ENCODE results near the gene PKN1. TPM values are rescaled to one million over a fixed set of nuclear protein-coding genes. Genes with fewer than 3 reads are reported as not detected.
"Not testable (repeated sequence)": the region's sequence is repeated elsewhere in the genome, so short reads cannot be mapped to it uniquely, and the experiment has no call there.

The PKN1 gene
- total and polyA plus RNA-seq, 2 of the 4 experiments (the other 2 are of a cell fraction): 39.1 to 41.4 TPM

GRCh38 chr19:14396730-14397129, 36.4 kb upstream of the PKN1 start:
- H2BK15ac ChIP-seq (ENCODE audit: low read depth, low read length); H4K8ac ChIP-seq (ENCODE audit: low read depth in 2 of 2, low read length in 2 of 2); dilution Hi-C loops (cut with HindIII; ENCODE audit: low sequenced_read_pairs, unreplicated experiment); CTCF ChIA-PET; POLR2A ChIA-PET (ENCODE audit: unreplicated experiment); H3K23ac ChIP-seq (ENCODE audit: low read depth, low read length); H3K27me3 ChIP-seq (ENCODE audit: control insufficient read depth, insufficient read depth, low read length); ATAC-seq (ENCODE audit: low read depth); H3K14ac ChIP-seq (replicated peaks; ENCODE audit: low read depth, low read length); in situ Hi-C loops (cut with MboI; ENCODE audit: low sequenced_read_pairs); H4K20me1 ChIP-seq (ENCODE audit: insufficient read depth, low read length); H3K27ac ChIP-seq (ENCODE audit: insufficient read depth, low read length); H4K91ac ChIP-seq (ENCODE audit: insufficient read depth, low read depth, low read length); H2AFZ ChIP-seq (replicated peaks; ENCODE audit: low read length, poor library complexity); H3K18ac ChIP-seq (ENCODE audit: low read depth, low read length); H3K4me3 ChIP-seq (ENCODE audit: insufficient read depth, low read depth, low read length); H3K4me1 ChIP-seq (ENCODE audit: control insufficient read depth, insufficient read depth, low read length); H3K4me2 ChIP-seq (ENCODE audit: low read depth, low read length); intact Hi-C loops (cut with micrococcal nuclease); H3K79me1 ChIP-seq (ENCODE audit: low read depth in 1 of 2, low read length in 2 of 2); H2AK9ac ChIP-seq (replicated peaks; ENCODE audit: low read depth, low read length, poor library complexity); BruUV-seq (replicated peaks); H4K5ac ChIP-seq (ENCODE audit: low read depth, low read length); H2AK5ac ChIP-seq (ENCODE audit: low read depth, low read length); DNase-seq; H2BK120ac ChIP-seq (ENCODE audit: low read depth, low read length); H3K9me3 ChIP-seq (ENCODE audit: control insufficient read depth, insufficient read depth, low read length); H2BK5ac ChIP-seq (ENCODE audit: low read depth, low read length, poor library complexity, severe bottlenecking); H3K56ac ChIP-seq (ENCODE audit: extremely low read depth, insufficient read depth, low read length); H3K9ac ChIP-seq (ENCODE audit: low read depth, low read length); H3K9me1 ChIP-seq (ENCODE audit: insufficient read depth, low read length); H3K4ac ChIP-seq (ENCODE audit: low read depth, low read length); H2BK20ac ChIP-seq (ENCODE audit: low read depth, low read length): not testable (repeated sequence)
- H3K36me3 ChIP-seq (ENCODE audit: control insufficient read depth, insufficient read depth, low read length): peaks cover 12% of the 10 kb centered on the region
- no CpG with 5 or more reads among the region's 3 CpGs for WGBS, 2 experiments (ENCODE audit: extremely low coverage in 2 of 2, insufficient read length in 1 of 2)

GRCh38 chr19:14397168-14397567, 35.9 kb upstream of the PKN1 start:
- DNase-seq; H3K23ac ChIP-seq (ENCODE audit: low read depth, low read length); H3K14ac ChIP-seq (replicated peaks; ENCODE audit: low read depth, low read length); H2BK20ac ChIP-seq (ENCODE audit: low read depth, low read length); H4K91ac ChIP-seq (ENCODE audit: insufficient read depth, low read depth, low read length); H4K5ac ChIP-seq (ENCODE audit: low read depth, low read length); H2BK15ac ChIP-seq (ENCODE audit: low read depth, low read length); H3K79me1 ChIP-seq (ENCODE audit: low read depth in 1 of 2, low read length in 2 of 2); H3K27me3 ChIP-seq (ENCODE audit: control insufficient read depth, insufficient read depth, low read length); POLR2A ChIA-PET (ENCODE audit: unreplicated experiment); H3K4me1 ChIP-seq (ENCODE audit: control insufficient read depth, insufficient read depth, low read length); H3K27ac ChIP-seq (ENCODE audit: insufficient read depth, low read length); intact Hi-C loops (cut with micrococcal nuclease); H4K20me1 ChIP-seq (ENCODE audit: insufficient read depth, low read length); BruUV-seq (replicated peaks); H3K18ac ChIP-seq (ENCODE audit: low read depth, low read length); dilution Hi-C loops (cut with HindIII; ENCODE audit: low sequenced_read_pairs, unreplicated experiment); H2BK120ac ChIP-seq (ENCODE audit: low read depth, low read length); H3K4ac ChIP-seq (ENCODE audit: low read depth, low read length); H2AK9ac ChIP-seq (replicated peaks; ENCODE audit: low read depth, low read length, poor library complexity); H4K8ac ChIP-seq (ENCODE audit: low read depth in 2 of 2, low read length in 2 of 2); H3K9me3 ChIP-seq (ENCODE audit: control insufficient read depth, insufficient read depth, low read length); ATAC-seq (ENCODE audit: low read depth); H2BK5ac ChIP-seq (ENCODE audit: low read depth, low read length, poor library complexity, severe bottlenecking); H2AFZ ChIP-seq (replicated peaks; ENCODE audit: low read length, poor library complexity); H3K4me2 ChIP-seq (ENCODE audit: low read depth, low read length); H3K9me1 ChIP-seq (ENCODE audit: insufficient read depth, low read length); H3K9ac ChIP-seq (ENCODE audit: low read depth, low read length); in situ Hi-C loops (cut with MboI; ENCODE audit: low sequenced_read_pairs); H3K56ac ChIP-seq (ENCODE audit: extremely low read depth, insufficient read depth, low read length); H3K4me3 ChIP-seq (ENCODE audit: insufficient read depth, low read depth, low read length); H2AK5ac ChIP-seq (ENCODE audit: low read depth, low read length); CTCF ChIA-PET: not testable (repeated sequence)
- no CpG with 5 or more reads among the region's 16 CpGs for WGBS, 2 experiments (ENCODE audit: extremely low coverage in 2 of 2, insufficient read length in 1 of 2)
- H3K36me3 ChIP-seq (ENCODE audit: control insufficient read depth, insufficient read depth, low read length): peaks cover 12% of the 10 kb centered on the region

Measured in IMR-90 (cell line).